ENCODE measurements around the gene PYDC1.
"Not testable (repeated sequence)": the region's sequence is repeated elsewhere in the genome, so short reads cannot be mapped to it uniquely, and the experiment has no call there.

Gene PYDC1

DNA sequence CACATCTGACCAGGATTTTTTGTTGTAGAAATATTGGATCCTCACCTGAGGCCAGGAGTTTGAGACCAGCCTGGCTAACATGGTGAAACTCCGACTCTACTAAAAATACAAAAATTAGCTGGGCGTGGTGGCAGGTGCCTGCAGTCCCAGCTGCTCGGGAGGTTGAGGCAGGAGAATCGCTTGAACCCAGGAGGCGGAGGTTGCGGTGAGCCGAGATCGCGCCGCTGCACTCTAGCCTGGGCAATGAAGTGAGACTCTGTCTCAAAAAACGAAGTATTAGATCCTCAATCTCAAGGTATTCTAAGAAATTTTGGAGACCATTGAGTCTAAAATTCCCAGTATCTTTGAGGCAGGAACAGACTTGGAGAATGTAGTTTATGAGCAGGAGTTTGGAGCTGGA, 21.1 kb downstream of the PYDC1 start:
- DNase-seq: not testable (repeated sequence)

DNA sequence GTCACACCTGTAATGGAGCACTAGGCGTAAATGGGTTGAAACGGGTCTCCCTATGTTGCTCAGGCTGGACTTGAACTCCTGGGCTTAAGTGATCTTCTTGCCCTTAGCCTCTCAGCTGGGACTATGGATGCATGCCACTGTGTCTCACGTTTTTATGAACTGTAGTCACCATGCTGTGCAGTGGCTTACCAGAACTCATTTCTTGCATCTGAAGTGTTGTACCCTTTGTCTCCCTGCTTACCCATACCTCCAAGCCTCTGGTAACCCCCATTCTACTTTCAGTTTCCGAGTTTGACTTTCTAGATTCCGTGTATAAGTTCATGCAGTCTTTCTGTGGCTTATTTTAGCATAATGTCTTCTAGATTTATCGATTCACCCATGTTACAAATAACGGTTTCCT, 22.0 kb downstream of the PYDC1 start:
- DNase-seq: no peak

GRCh38 chr16:31193874-31194273, 23.1 kb downstream of the PYDC1 start:
- DNase-seq: no peak

GRCh38 chr16:31192856-31193642, 23.9 kb downstream of the PYDC1 start:
- DNase-seq: no peak

DNA sequence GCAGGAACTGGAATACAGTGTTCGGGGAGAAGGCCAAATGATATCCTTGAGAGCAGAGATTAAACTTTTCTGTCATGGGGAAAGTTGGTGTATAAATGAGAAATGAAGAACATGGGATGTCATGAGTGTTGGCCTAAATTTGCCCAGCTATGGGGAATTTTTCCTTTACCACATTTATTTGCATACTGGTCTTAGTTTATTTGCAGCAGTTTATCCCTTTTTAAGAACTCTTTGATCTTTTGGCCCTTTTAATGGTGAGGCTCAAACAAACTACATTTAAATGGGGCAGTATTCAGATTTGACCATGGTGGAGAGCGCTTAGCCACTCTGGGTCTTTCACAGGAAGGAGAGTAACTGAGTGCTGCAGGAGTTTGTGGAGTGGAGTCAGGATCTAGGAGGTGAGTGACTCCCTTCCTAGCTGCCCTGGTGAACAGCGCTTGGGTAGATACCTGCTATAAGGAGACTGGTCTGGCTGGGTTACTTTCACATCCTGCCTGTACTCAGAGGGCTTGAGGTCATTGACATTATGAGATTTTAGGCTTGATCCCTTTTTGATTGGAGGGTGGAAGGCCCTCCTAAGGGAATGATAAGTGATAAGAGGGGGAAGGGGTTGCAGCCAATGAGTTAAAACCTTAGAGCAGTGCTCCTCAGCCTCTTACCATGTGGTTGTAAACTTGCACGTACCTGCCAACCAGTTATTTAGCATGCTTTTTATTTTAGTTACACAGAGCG, 25.1 kb downstream of the PYDC1 start:
- no peak for DNase-seq

DNA sequence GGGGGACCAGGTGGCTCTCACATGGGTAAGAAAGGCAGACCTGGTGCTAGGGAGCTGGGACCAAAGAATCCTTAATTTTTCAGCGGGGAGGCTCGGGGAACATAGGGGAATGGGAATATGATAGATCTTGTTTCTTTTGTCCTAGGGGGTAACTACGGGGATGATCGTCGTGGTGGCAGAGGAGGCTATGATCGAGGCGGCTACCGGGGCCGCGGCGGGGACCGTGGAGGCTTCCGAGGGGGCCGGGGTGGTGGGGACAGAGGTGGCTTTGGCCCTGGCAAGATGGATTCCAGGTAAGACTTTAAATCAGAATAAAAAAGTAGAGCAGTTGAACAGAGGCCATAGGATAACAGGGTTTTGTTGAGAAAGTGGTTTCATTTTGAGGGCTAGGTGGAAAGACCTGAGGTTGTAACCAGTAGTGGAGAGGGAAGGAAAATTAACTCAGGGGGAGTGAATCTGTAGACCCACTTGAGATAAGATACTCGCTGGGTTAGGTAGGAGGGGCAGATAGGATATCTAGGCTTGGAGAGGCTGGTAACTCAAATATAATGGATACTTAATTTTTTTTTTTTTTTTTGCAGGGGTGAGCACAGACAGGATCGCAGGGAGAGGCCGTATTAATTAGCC, 26.0 kb downstream of the PYDC1 start:
- DNase-seq: no peak

- DNase-seq: no peak
Measured at GRCh38 chr16:31190061-31190460, 26.9 kb downstream of the PYDC1 start.

DNA sequence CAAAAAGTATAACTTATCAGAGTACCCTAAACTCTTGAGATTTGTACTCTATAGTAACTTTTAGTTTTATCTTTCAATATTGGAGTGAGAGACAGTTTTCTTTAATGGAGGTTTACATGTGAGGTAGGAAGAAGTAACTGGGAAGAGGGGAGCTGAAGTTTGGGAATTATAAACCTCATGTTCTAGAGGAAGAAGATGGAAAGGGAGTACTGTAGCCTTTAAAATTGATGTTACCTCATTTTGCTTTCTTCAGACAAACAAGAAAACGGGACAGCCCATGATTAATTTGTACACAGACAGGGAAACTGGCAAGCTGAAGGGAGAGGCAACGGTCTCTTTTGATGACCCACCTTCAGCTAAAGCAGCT, 27.5 kb downstream of the PYDC1 start:
- no peak for DNase-seq

- DNase-seq: no peak
Measured at GRCh38 chr16:31188450-31189411, 28.2 kb downstream of the PYDC1 start.

DNA sequence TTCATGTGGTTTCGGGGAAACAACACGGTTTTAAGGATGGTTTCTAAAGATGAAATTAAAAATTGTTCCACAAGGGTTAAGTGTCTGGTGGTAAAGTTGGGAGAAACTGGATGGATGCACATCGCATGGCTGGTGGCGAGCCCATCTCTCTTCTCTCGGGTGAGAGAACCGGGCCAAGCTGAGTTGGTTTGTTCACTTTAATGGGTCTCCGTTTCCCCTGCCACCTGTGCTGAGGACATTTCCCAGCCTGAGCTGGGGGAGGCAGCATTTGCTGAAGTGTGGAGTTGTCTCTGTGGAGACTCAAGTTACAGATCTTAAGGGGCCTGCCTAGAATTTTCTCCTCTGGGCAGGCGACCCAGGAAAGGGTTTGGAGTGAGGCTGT, 29.1 kb downstream of the PYDC1 start:
- no peak for DNase-seq

GRCh38 chr16:31186930-31187807, 29.8 kb downstream of the PYDC1 start:
- no peak for DNase-seq

- DNase-seq: no peak
Measured at GRCh38 chr16:31186176-31186575, 30.8 kb downstream of the PYDC1 start.

GRCh38 chr16:31185339-31185738, 31.6 kb downstream of the PYDC1 start:
- DNase-seq: no peak

GRCh38 chr16:31184888-31185287, 32.0 kb downstream of the PYDC1 start:
- no peak for DNase-seq

DNA sequence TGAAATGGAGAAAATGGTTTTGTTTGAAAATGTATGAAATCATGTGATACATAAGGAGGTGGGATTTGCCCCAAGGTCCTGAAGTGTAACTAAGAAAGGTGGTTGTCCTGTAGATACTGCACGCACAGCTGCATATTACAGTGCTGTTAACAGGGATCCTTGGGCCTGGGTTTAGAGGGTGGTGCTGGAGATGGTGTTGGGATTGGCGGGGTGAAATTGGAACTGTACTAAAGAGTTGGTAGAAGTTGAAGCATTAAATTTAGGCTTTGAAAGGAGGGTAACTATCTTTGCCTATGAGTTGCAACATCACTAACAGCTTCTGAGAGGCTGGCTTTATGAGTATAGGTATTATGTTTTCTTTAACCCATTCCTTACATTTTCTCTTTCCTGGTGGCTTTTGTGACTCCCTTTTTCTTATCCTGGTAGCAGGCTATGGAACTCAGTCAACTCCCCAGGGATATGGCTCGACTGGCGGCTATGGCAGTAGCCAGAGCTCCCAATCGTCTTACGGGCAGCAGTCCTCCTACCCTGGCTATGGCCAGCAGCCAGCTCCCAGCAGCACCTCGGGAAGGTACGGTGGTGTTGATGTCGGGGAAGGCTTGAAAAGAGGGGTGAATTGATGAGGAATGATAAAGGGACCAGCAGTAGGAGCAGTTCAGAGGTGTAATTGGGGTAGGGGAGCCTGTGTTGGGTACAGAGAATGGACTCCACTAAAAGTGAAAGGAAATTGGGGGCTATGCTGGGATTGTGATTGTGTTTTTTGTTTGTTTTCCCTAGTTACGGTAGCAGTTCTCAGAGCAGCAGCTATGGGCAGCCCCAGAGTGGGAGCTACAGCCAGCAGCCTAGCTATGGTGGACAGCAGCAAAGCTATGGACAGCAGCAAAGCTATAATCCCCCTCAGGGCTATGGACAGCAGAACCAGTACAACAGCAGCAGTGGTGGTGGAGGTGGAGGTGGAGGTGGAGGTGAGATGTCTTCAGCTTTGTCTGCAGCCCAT, 33.2 kb downstream of the PYDC1 start:
- no peak for DNase-seq

- no peak for DNase-seq
Measured at GRCh38 chr16:31182391-31182790, 34.5 kb downstream of the PYDC1 start.

DNA sequence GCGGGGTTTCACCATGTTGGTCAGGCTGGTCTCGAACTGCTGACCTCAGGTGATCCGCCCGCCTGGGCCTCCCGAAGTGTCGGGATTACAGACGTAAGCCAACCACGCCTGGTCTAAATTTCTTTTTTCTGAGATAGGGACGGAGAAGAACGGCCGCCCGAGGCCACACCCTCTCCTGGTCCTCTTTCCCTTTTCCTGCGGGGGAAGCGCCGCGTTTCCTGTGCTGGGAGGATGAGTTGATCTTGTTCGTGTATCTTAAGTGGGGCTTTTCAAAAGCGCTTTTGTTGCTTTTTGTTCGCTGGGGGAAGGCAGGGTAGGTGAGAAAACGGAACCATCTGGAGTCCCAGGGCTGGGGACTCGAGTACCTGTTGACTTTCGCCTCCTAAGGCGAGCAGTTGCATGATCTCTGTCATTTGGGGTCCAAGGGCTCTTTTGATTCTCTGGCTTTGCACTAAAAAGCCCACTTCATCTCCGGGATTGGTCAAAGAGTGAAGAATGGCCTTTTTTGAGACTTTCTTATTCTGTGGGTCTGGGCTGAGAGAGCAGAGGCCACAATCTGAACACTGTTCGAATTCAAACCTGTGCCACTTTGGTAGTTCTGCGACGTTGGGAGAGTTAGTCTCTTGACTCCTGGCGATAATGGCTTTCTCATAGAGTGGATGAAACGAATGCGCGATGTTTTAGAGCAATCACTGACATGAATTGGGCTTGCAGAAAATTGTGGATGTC, 35.7 kb downstream of the PYDC1 start:
- DNase-seq: peak in 1 of 2 experiments; percentile 46

- peak; percentile 82 to 91 for DNase-seq
Measured at GRCh38 chr16:31179747-31180459, 37.0 kb downstream of the PYDC1 start, which contains the start of gene FUS. TSS of gene FUS (plus strand) at chr16:31180139. CDS start at chr16:31180215, 76 bp downstream.

DNA sequence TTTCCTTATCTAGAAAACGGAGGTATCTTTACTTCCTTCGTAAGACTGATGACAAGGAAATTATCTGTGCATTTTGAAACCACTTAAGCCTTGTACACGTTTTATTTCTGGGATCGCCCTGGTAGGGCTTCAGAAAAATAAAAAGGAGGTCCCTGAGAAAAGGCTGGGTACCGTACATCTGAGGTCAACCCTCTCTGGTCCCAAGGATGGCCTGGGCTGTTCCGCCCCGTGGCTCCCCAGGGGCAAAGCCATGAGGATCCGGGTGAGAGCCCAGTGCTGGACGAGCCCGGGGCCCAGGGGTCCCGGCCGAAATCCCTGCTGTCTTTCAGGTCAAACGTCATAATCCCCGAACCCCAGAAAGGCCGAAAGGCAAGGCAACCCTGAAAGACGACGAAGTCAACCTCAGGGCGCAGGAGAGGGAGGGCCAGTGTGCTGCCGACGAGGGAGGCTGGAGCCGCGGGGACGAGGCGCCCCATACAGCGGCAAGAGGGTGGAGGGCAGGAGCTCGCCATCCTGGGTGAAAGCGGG, 37.7 kb downstream of the PYDC1 start:
- no peak for DNase-seq
